GM21381 (cell line): ENCODE results near the gene RPL3.

Experiments
- ATAC-seq: cut with Tn5 transposase; IDR thresholded peaks from one replicate; pipeline ENCODE4 v1.9.1; 2021; ENCODE audit warnings: mild to moderate bottlenecking, moderate library complexity; ENCODE audit not compliant: unreplicated experiment

Gene RPL3

GRCh38 chr22:39301108-39301507 is 18.3 kb downstream of the RPL3 start:
- no peak for ATAC-seq

- no peak for ATAC-seq
Measured at GRCh38 chr22:39300186-39300830, 19.1 kb downstream of the RPL3 start.

GRCh38 chr22:39299829-39300178 is 19.6 kb downstream of the RPL3 start:
- ATAC-seq, result no peak

GRCh38 chr22:39298241-39298987 is 21.0 kb downstream of the RPL3 start:
- ATAC-seq, result no peak

- ATAC-seq, result no peak
Measured at GRCh38 chr22:39297490-39298240, 21.8 kb downstream of the RPL3 start.

GRCh38 chr22:39296981-39297489 is 22.4 kb downstream of the RPL3 start:
- no peak for ATAC-seq

GRCh38 chr22:39296535-39296934 is 22.9 kb downstream of the RPL3 start:
- ATAC-seq, result no peak

- ATAC-seq, result no peak
Measured at GRCh38 chr22:39294571-39295468, 24.6 kb downstream of the RPL3 start.

- ATAC-seq, result no peak
Measured at GRCh38 chr22:39293766-39294368, 25.6 kb downstream of the RPL3 start.

GRCh38 chr22:39292561-39293074 is 26.8 kb downstream of the RPL3 start:
- no peak for ATAC-seq

- no peak for ATAC-seq
Measured at GRCh38 chr22:39292031-39292462, 27.4 kb downstream of the RPL3 start.

- no peak for ATAC-seq
Measured at GRCh38 chr22:39291523-39291922, 27.9 kb downstream of the RPL3 start.

- ATAC-seq, result no peak
Measured at GRCh38 chr22:39290724-39291161, 28.7 kb downstream of the RPL3 start.

GRCh38 chr22:39289975-39290720 is 29.3 kb downstream of the RPL3 start:
- ATAC-seq, result no peak

GRCh38 chr22:39289533-39289932 is 29.9 kb downstream of the RPL3 start:
- no peak for ATAC-seq

GRCh38 chr22:39288135-39288898 is 31.1 kb downstream of the RPL3 start:
- ATAC-seq, result no peak

GRCh38 chr22:39287076-39287725 is 32.2 kb downstream of the RPL3 start:
- ATAC-seq, result no peak

- no peak for ATAC-seq
Measured at GRCh38 chr22:39284983-39285382, 34.4 kb downstream of the RPL3 start.
